ENCODE data around the gene DXO. TPM values are rescaled to one million over a fixed set of nuclear protein-coding genes. Genes with fewer than 3 reads are reported as not detected.

The DXO gene
- total RNA-seq, 4 donors from 2014 or later, result 17.5 to 29.9 (median 20.9) TPM

DNA sequence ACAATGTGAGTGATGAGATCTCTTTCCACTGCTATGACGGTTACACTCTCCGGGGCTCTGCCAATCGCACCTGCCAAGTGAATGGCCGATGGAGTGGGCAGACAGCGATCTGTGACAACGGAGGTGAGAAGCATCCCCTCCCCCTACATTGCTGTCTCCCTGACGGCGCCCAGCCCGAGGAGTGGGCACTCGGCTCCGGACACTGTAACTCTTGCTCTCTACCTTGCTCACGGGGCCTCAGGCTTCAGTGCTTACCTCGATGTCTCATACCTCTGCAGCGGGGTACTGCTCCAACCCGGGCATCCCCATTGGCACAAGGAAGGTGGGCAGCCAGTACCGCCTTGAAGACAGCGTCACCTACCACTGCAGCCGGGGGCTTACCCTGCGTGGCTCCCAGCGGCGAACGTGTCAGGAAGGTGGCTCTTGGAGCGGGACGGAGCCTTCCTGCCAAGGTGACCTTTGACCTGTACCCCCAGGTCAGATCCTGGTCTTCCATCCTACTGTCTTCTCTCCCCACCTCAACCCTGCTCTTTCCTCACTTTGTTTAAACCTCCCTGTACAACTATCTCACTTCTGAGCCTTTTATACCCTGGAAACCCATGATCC, 24.8 kb downstream of the DXO start:
- no peak overlapping the region for H3K27ac ChIP-seq
- intact Hi-C loops (cut with DNase I; ENCODE audit: low total_unique reads), result no loop called here
- H3K9me3 ChIP-seq, result no peaks in the 10 kb centered on the region
- H3K4me3 ChIP-seq, result no peak overlapping the region
- H3K4me1 ChIP-seq, result peaks cover 8 to 23% (median 18%) of the 10 kb centered on the region in 4 donors
- in situ Hi-C loops (cut with MboI; ENCODE audit: low pct_ligation_motif_present in 1 of 4, low pct_unique_long_range_greater_than_20kb in 1 of 4, low sequenced_read_pairs in 3 of 4), result no loop called here
- H3K36me3 ChIP-seq, result no peaks in the 10 kb centered on the region
- no peak for DNase-seq
- no peak for TF ChIP-seq EP300 (IDR thresholded peaks at IDR 0.05; ENCODE audit: low read depth)
- TF ChIP-seq, protein P1, sequence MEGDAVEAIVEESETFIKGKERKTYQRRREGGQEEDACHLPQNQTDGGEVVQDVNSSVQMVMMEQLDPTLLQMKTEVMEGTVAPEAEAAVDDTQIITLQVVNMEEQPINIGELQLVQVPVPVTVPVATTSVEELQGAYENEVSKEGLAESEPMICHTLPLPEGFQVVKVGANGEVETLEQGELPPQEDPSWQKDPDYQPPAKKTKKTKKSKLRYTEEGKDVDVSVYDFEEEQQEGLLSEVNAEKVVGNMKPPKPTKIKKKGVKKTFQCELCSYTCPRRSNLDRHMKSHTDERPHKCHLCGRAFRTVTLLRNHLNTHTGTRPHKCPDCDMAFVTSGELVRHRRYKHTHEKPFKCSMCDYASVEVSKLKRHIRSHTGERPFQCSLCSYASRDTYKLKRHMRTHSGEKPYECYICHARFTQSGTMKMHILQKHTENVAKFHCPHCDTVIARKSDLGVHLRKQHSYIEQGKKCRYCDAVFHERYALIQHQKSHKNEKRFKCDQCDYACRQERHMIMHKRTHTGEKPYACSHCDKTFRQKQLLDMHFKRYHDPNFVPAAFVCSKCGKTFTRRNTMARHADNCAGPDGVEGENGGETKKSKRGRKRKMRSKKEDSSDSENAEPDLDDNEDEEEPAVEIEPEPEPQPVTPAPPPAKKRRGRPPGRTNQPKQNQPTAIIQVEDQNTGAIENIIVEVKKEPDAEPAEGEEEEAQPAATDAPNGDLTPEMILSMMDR (IDR thresholded peaks at IDR 0.05), result no peak
- no peak for TF ChIP-seq POLR2A (IDR thresholded peaks at IDR 0.05)
- TF ChIP-seq POLR2AphosphoS5 (IDR thresholded peaks at IDR 0.05), result no peak
- 88 to 100% methylated on average over 2 to 24 of the region's 24 CpGs for WGBS, 2 donors (ENCODE audit: low coverage in 1 of 2)
- H3K27me3 ChIP-seq, result no peaks in the 10 kb centered on the region

DNA sequence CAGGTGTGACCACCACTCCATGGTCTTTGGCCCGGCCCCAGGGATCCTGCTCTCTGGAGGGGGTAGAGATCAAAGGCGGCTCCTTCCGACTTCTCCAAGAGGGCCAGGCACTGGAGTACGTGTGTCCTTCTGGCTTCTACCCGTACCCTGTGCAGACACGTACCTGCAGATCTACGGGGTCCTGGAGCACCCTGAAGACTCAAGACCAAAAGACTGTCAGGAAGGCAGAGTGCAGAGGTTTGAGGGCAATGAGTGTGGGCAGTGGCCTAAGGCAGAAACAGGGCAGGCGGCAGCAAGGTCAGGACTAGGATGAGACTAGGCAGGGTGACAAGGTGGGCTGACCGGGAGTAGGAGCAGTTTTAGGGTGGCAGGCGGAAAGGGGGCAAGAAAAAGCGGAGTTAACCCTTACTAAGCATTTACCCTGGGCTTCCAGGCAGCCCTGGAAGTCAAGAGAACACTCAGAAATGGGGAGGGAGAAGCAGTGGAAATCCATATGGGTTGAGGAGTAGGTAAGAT, 25.5 kb downstream of the DXO start:
- Histone ChIP-seq H3K27me3 (no peaks in the 10 kb centered on the region), H3K4me1 (peaks cover 8 to 23% (median 18%) of the 10 kb centered on the region in 4 donors), H3K27ac (peak overlapping the region; percentile 80 to 85 (median 84)), H3K4me3 (peak overlapping the region in 2 of 4 donors; percentile 20 to 25), H3K36me3 (no peaks in the 10 kb centered on the region), H3K9me3 (no peaks in the 10 kb centered on the region)
- in situ Hi-C loops (cut with MboI; ENCODE audit: low pct_ligation_motif_present in 1 of 4, low pct_unique_long_range_greater_than_20kb in 1 of 4, low sequenced_read_pairs in 3 of 4), result no loop called here
- TF ChIP-seq POLR2A (IDR thresholded peaks at IDR 0.05), result no peak
- TF ChIP-seq, protein P1 (IDR thresholded peaks at IDR 0.05), result no peak
- TF ChIP-seq EP300 (IDR thresholded peaks at IDR 0.05; ENCODE audit: low read depth), result no peak
- no peak for TF ChIP-seq POLR2AphosphoS5 (IDR thresholded peaks at IDR 0.05)
- 76 to 89% methylated on average over 4 to 11 of the region's 11 CpGs for WGBS, 2 donors (ENCODE audit: low coverage in 1 of 2)
- no peak for DNase-seq
- intact Hi-C loops (cut with DNase I; ENCODE audit: low total_unique reads), result no loop called here

DNA sequence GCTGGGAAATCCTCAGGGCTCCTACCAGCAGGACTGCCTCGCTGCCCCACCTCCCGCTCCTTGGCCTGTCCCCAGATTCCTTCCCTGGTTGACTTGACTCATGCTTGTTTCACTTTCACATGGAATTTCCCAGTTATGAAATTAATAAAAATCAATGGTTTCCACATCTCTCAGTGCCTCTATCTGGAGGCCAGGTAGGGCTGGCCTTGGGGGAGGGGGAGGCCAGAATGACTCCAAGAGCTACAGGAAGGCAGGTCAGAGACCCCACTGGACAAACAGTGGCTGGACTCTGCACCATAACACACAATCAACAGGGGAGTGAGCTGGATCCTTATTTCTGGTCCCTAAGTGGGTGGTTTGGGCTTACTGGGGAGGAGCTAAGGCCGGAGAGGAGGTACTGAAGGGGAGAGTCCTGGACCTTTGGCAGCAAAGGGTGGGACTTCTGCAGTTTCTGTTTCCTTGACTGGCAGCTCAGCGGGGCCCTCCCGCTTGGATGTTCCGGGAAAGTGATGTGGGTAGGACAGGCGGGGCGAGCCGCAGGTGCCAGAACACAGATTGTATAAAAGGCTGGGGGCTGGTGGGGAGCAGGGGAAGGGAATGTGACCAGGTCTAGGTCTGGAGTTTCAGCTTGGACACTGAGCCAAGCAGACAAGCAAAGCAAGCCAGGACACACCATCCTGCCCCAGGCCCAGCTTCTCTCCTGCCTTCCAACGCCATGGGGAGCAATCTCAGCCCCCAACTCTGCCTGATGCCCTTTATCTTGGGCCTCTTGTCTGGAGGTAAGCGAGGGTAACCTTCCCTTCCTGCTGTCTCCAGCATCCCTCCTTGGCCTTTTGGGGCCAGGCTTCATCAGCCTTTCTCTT, 26.2 kb downstream of the DXO start, which contains the start of gene CFB:
TSS of gene CFB (plus strand) at position 589 of the 863 bp plus-strand sequence. CDS start at position 716, 127 bp downstream.
- 20% methylated on average over 11 of the region's 11 CpGs; no CpG with 5 or more reads in 1 of the 2 donors for WGBS, 2 donors (ENCODE audit: low coverage in 1 of 2)
- H3K4me1 ChIP-seq, result peaks cover 8 to 23% (median 18%) of the 10 kb centered on the region in 4 donors
- H3K27me3 ChIP-seq, result no peaks in the 10 kb centered on the region
- TF ChIP-seq EP300 (IDR thresholded peaks at IDR 0.05; ENCODE audit: low read depth) (no peak), POLR2A (IDR thresholded peaks at IDR 0.05) (peak; percentile 22), POLR2AphosphoS5 (IDR thresholded peaks at IDR 0.05) (peak in 2 of 3 donors; percentile 8 to 66)
- TF ChIP-seq, protein P1 (IDR thresholded peaks at IDR 0.05), result no peak
- no peaks in the 10 kb centered on the region for H3K9me3 ChIP-seq
- H3K4me3 ChIP-seq, result peak within 1 kb of the TSS in 2 of 4 donors; percentile 20 to 25
- H3K27ac ChIP-seq, result peak within 1 kb of the TSS; percentile 80 to 85 (median 84)
- in situ Hi-C loops (cut with MboI; ENCODE audit: low pct_ligation_motif_present in 1 of 4, low pct_unique_long_range_greater_than_20kb in 1 of 4, low sequenced_read_pairs in 3 of 4), result no loop called here
- DNase-seq, result peak; percentile 87
- H3K36me3 ChIP-seq, result no peaks in the 10 kb centered on the region
- intact Hi-C loops (cut with DNase I; ENCODE audit: low total_unique reads), result no loop called here

DNA sequence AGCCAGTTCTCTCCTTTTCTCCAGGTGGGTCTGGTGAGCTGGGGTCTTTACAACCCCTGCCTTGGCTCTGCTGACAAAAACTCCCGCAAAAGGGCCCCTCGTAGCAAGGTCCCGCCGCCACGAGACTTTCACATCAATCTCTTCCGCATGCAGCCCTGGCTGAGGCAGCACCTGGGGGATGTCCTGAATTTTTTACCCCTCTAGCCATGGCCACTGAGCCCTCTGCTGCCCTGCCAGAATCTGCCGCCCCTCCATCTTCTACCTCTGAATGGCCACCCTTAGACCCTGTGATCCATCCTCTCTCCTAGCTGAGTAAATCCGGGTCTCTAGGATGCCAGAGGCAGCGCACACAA, 26.8 kb downstream of the DXO start:
- WGBS, 2 donors (ENCODE audit: low coverage in 1 of 2), result 60% methylated on average over 9 of the region's 9 CpGs; no CpG with 5 or more reads in 1 of the 2 donors
- peaks cover 8 to 23% (median 18%) of the 10 kb centered on the region in 4 donors for H3K4me1 ChIP-seq
- H3K36me3 ChIP-seq, result no peaks in the 10 kb centered on the region
- H3K4me3 ChIP-seq, result peak overlapping the region in 1 of 4 donors; percentile 25
- no peaks in the 10 kb centered on the region for H3K9me3 ChIP-seq
- H3K27me3 ChIP-seq, result no peaks in the 10 kb centered on the region
- intact Hi-C loops (cut with DNase I; ENCODE audit: low total_unique reads) (no loop called here), in situ Hi-C loops (cut with MboI; ENCODE audit: low pct_ligation_motif_present in 1 of 4, low pct_unique_long_range_greater_than_20kb in 1 of 4, low sequenced_read_pairs in 3 of 4) (no loop called here)
- DNase-seq, result no peak
- no peak for TF ChIP-seq EP300 (IDR thresholded peaks at IDR 0.05; ENCODE audit: low read depth)
- no peak for TF ChIP-seq POLR2A (IDR thresholded peaks at IDR 0.05)
- TF ChIP-seq, protein P1 (IDR thresholded peaks at IDR 0.05), result no peak
- TF ChIP-seq POLR2AphosphoS5 (IDR thresholded peaks at IDR 0.05), result no peak
- H3K27ac ChIP-seq, result peak overlapping the region; percentile 80 to 85 (median 84)
